ENCODE data around the gene THRB.

The THRB gene

GRCh38 chr3:24190256-24190655, 304.4 kb downstream of the THRB start:
- Histone ChIP-seq H3K4me1 (ENCODE audit: insufficient read depth, low read length) (no peaks in the 10 kb centered on the region), H3K27me3 (ENCODE audit: insufficient read depth, low read length) (no peaks in the 10 kb centered on the region), H2AFZ (ENCODE audit: low read depth, low read length) (no peak overlapping the region), H3K9me3 (ENCODE audit: low read length) (no peaks in the 10 kb centered on the region), H3K36me3 (ENCODE audit: insufficient read depth, low read length) (no peaks in the 10 kb centered on the region), H3K4me3 (ENCODE audit: low read length) (no peak overlapping the region)

DNA sequence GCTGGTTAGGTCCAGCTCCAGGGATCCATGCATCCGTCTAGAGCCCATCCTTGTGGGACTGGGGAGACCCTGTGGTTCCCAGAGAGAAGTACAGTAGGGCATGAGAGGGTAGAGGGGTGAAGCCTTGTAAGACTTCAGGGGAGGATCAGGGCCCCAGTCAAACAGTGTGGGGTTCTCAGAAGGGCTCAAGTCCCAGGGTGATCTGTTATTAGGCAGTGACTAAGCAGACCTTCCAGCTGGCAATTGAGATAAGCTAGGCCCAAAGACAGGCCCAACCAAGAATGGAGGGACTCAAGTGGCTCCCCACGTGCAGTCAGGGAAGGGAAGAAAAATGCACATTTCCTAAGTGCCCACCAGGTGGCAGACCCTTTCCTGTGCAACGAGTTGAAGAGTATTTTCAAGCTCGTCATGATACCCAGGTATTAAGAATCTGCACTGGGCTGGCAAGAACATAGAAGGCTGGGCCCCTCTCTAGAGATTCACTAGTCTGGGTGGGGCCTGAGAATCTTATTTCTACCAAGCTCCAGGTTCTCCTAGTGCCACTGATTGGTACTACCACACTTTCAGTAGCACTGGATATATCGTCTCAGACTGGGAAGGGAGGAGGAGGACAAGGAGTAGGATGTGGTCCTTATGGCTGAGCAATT, 308.8 kb downstream of the THRB start:
- Histone ChIP-seq H3K27me3 (ENCODE audit: insufficient read depth, low read length) (no peaks in the 10 kb centered on the region), H2AFZ (ENCODE audit: low read depth, low read length) (no peak overlapping the region), H3K9me3 (ENCODE audit: low read length) (no peaks in the 10 kb centered on the region), H3K4me1 (ENCODE audit: insufficient read depth, low read length) (no peaks in the 10 kb centered on the region), H3K4me3 (ENCODE audit: low read length) (no peak overlapping the region), H3K36me3 (ENCODE audit: insufficient read depth, low read length) (no peaks in the 10 kb centered on the region)

DNA sequence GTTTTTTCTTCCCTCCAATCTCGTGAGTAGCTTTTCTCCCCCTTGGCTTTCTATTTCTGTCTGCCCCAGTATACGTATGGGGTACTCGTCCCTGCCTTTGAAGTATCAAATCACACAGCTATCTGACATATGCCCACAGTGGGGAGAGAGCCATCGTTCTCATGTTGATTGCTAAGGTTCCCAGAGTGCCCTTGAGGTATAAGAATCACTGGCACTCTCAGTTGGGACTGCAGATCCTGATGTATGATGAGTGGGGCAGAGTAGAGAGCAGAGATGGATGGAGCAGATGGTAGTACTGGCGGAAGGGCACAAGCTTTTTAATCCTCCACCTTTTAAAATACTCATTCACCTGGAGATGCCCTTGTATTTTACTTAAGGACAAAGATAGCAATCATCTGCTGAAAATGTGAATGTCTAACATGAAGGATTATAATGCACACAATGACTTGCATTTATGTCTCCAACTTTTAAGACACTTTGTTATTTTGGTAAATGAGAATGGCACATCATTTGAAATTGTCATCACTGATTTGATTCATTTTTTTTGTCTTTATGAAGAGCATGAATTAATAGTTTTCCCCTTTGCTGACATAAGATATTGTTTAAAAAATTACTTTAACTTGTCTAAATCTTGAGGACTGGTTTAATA, 310.0 kb downstream of the THRB start:
- Histone ChIP-seq H2AFZ (ENCODE audit: low read depth, low read length) (no peak overlapping the region), H3K9me3 (ENCODE audit: low read length) (no peaks in the 10 kb centered on the region), H3K36me3 (ENCODE audit: insufficient read depth, low read length) (no peaks in the 10 kb centered on the region), H3K27me3 (ENCODE audit: insufficient read depth, low read length) (no peaks in the 10 kb centered on the region), H3K4me3 (ENCODE audit: low read length) (no peak overlapping the region), H3K4me1 (ENCODE audit: insufficient read depth, low read length) (no peaks in the 10 kb centered on the region)

DNA sequence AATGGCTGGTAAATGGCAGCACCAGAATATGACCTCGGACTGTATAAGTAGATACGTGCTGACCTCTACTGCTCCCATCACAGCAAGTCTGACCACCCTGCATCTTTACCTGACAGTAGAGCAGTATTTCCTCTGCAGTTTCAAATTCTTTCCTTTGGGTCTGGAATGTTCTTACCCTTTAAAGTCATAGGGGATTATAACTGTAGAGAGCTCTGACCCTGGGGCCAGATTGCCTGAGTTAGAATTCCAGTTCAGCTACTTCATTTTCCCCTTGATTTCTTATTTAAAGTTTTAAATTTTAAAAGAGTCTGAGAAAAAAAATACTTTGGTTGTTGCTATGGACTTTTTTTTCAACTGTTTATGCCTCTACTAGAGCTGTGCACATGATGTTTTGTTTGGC, 311.9 kb downstream of the THRB start:
- Histone ChIP-seq H2AFZ (ENCODE audit: low read depth, low read length) (no peak overlapping the region), H3K36me3 (ENCODE audit: insufficient read depth, low read length) (no peaks in the 10 kb centered on the region), H3K4me1 (ENCODE audit: insufficient read depth, low read length) (no peaks in the 10 kb centered on the region), H3K27me3 (ENCODE audit: insufficient read depth, low read length) (no peaks in the 10 kb centered on the region), H3K4me3 (ENCODE audit: low read length) (no peak overlapping the region), H3K9me3 (ENCODE audit: low read length) (no peaks in the 10 kb centered on the region)

GRCh38 chr3:24181256-24181655, 313.4 kb downstream of the THRB start:
- Histone ChIP-seq H3K4me1 (ENCODE audit: insufficient read depth, low read length) (no peaks in the 10 kb centered on the region), H3K27me3 (ENCODE audit: insufficient read depth, low read length) (no peaks in the 10 kb centered on the region), H3K9me3 (ENCODE audit: low read length) (no peaks in the 10 kb centered on the region), H2AFZ (ENCODE audit: low read depth, low read length) (no peak overlapping the region), H3K4me3 (ENCODE audit: low read length) (no peak overlapping the region), H3K36me3 (ENCODE audit: insufficient read depth, low read length) (no peaks in the 10 kb centered on the region)

DNA sequence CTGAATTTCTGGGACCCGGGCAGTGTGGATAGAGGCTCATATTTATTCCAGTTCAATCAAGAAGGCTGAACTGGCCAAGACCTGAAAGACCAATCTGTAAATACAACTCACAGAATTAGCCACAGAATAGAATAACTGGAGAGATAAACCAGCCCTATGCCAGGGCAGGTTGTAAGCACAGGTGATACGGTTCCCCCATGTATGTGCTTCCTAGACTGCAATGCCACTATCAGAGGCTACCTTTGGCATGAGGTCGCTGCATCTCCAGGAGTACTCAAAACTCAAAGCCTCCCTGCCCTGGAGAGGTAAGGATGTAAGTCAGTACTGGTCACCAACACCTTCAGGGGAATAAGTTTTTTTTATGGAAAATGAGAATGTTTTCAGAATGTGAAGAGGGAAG, 314.0 kb downstream of the THRB start:
- H3K9me3 ChIP-seq (ENCODE audit: low read length): no peaks in the 10 kb centered on the region
- no peaks in the 10 kb centered on the region for H3K27me3 ChIP-seq (ENCODE audit: insufficient read depth, low read length)
- H3K4me1 ChIP-seq (ENCODE audit: insufficient read depth, low read length): no peaks in the 10 kb centered on the region
- H3K4me3 ChIP-seq (ENCODE audit: low read length): no peak overlapping the region
- no peak overlapping the region for H2AFZ ChIP-seq (ENCODE audit: low read depth, low read length)
- H3K36me3 ChIP-seq (ENCODE audit: insufficient read depth, low read length): no peaks in the 10 kb centered on the region

DNA sequence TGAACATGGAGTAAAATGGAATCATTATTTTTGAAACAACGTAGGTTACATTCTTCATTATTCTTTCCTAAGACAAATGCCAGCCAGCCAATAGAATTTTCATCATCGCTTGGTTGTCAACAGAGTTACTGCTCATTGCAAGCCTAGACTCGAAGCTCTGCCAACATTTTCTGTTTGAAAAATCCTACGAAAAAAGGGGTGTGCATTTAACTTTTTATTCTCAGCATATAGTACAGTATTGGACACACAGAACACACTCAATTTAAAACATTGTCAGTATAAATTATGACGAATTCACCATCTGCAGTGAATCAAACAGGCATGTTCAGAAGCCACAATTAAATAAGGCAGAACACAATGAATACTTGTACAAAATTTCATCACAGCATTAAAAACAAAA, 317.4 kb downstream of the THRB start:
- H3K4me3 ChIP-seq (ENCODE audit: low read length): no peak overlapping the region
- no peaks in the 10 kb centered on the region for H3K9me3 ChIP-seq (ENCODE audit: low read length)
- H2AFZ ChIP-seq (ENCODE audit: low read depth, low read length): no peak overlapping the region
- peaks cover 3% of the 10 kb centered on the region for H3K4me1 ChIP-seq (ENCODE audit: insufficient read depth, low read length)
- H3K27me3 ChIP-seq (ENCODE audit: insufficient read depth, low read length): no peaks in the 10 kb centered on the region
- H3K36me3 ChIP-seq (ENCODE audit: insufficient read depth, low read length): no peaks in the 10 kb centered on the region

- Histone ChIP-seq H2AFZ (ENCODE audit: low read depth, low read length) (no peak overlapping the region), H3K4me3 (ENCODE audit: low read length) (no peak overlapping the region), H3K4me1 (ENCODE audit: insufficient read depth, low read length) (peaks cover 3% of the 10 kb centered on the region), H3K27me3 (ENCODE audit: insufficient read depth, low read length) (no peaks in the 10 kb centered on the region), H3K9me3 (ENCODE audit: low read length) (no peaks in the 10 kb centered on the region), H3K36me3 (ENCODE audit: insufficient read depth, low read length) (no peaks in the 10 kb centered on the region)
These were observed 320.0 kb downstream of the THRB start for GRCh38 chr3:24174614-24175013.

DNA sequence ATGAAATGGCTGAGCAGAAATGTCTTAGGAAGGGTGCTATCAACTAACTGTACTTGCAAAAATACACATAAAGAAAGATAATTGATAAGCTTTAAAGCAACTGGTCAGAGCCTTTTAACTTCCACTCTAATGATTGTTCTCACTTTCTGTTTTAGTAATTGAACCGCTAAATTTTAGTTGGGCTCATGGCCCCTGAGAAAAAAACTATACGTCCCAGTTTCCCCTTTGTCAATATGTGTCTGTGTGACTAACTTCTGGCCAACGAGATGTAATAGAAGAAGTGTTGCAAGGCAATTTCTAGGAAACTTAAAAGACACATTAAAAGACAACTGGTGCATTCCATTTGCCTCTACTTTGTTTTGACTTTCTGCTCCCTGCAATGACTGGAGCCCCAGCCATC, 325.7 kb downstream of the THRB start:
- Histone ChIP-seq H2AFZ (ENCODE audit: low read depth, low read length) (no peak overlapping the region), H3K4me3 (ENCODE audit: low read length) (no peak overlapping the region), H3K4me1 (ENCODE audit: insufficient read depth, low read length) (peaks cover 3% of the 10 kb centered on the region), H3K9me3 (ENCODE audit: low read length) (no peaks in the 10 kb centered on the region), H3K27me3 (ENCODE audit: insufficient read depth, low read length) (no peaks in the 10 kb centered on the region), H3K36me3 (ENCODE audit: insufficient read depth, low read length) (no peaks in the 10 kb centered on the region)

GRCh38 chr3:24167429-24167828, 327.2 kb downstream of the THRB start:
- no peak overlapping the region for H3K4me3 ChIP-seq (ENCODE audit: low read length)

DNA sequence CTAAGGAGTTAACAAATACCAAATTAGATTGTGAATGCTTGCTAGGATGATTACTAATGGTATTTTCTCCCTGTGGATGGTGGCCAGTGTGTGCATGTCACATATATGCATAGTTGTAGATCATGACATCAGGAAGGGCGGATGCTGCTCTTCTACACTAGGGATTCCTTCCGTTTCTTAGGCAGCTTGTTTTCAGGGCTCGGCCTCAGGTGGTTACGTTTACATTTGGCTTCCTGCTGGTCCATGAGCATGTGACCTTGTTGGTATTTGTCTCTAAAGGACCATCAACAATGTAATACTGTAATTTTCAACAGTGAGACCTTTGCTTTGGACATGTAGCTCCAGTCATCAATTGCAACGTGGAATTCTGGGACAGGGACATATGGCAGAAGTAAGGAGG, 328.1 kb downstream of the THRB start:
- Histone ChIP-seq H3K27me3 (ENCODE audit: insufficient read depth, low read length) (no peaks in the 10 kb centered on the region), H2AFZ (ENCODE audit: low read depth, low read length) (no peak overlapping the region), H3K4me1 (ENCODE audit: insufficient read depth, low read length) (peaks cover 2% of the 10 kb centered on the region), H3K36me3 (ENCODE audit: insufficient read depth, low read length) (no peaks in the 10 kb centered on the region), H3K4me3 (ENCODE audit: low read length) (no peak overlapping the region), H3K9me3 (ENCODE audit: low read length) (no peaks in the 10 kb centered on the region)

More at GRCh38 chr3:24167429-24167828, 327.2 kb downstream of the THRB start:
- Histone ChIP-seq H2AFZ (ENCODE audit: low read depth, low read length) (no peak overlapping the region), H3K36me3 (ENCODE audit: insufficient read depth, low read length) (no peaks in the 10 kb centered on the region), H3K4me1 (ENCODE audit: insufficient read depth, low read length) (no peaks in the 10 kb centered on the region), H3K27me3 (ENCODE audit: insufficient read depth, low read length) (no peaks in the 10 kb centered on the region), H3K9me3 (ENCODE audit: low read length) (no peaks in the 10 kb centered on the region)

DNA sequence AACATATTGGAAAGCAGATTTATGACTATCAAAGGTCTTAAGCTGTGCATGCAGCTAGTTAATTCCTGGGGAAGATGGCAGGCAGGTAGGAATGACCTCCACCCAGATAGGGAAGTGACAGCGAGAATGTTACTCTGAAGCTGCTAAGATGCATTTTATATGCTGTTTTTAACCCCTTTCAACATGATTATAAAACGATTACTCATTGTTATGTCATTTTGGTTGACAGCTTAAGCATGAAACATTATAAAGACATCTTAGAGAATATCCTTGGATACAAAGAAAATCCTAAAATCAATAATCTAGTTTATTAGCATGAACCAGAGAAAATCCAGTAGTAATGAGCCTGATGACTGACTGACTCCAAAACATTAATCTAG, 329.1 kb downstream of the THRB start:
- Histone ChIP-seq H3K4me1 (ENCODE audit: insufficient read depth, low read length) (peaks cover 9% of the 10 kb centered on the region), H3K27me3 (ENCODE audit: insufficient read depth, low read length) (no peaks in the 10 kb centered on the region), H3K36me3 (ENCODE audit: insufficient read depth, low read length) (no peaks in the 10 kb centered on the region), H3K9me3 (ENCODE audit: low read length) (no peaks in the 10 kb centered on the region), H2AFZ (ENCODE audit: low read depth, low read length) (no peak overlapping the region), H3K4me3 (ENCODE audit: low read length) (no peak overlapping the region)

GRCh38 chr3:24164967-24165602, 329.6 kb downstream of the THRB start:
- no peaks in the 10 kb centered on the region for H3K9me3 ChIP-seq (ENCODE audit: low read length)
- peaks cover 14% of the 10 kb centered on the region for H3K4me1 ChIP-seq (ENCODE audit: insufficient read depth, low read length)
- no peaks in the 10 kb centered on the region for H3K36me3 ChIP-seq (ENCODE audit: insufficient read depth, low read length)
- no peaks in the 10 kb centered on the region for H3K27me3 ChIP-seq (ENCODE audit: insufficient read depth, low read length)
- no peak overlapping the region for H3K4me3 ChIP-seq (ENCODE audit: low read length)
- H2AFZ ChIP-seq (ENCODE audit: low read depth, low read length): no peak overlapping the region

All from neuron (in vitro differentiated cells).